Measurements from ENCODE around the gene FRMD8.

The FRMD8 gene, protein sequence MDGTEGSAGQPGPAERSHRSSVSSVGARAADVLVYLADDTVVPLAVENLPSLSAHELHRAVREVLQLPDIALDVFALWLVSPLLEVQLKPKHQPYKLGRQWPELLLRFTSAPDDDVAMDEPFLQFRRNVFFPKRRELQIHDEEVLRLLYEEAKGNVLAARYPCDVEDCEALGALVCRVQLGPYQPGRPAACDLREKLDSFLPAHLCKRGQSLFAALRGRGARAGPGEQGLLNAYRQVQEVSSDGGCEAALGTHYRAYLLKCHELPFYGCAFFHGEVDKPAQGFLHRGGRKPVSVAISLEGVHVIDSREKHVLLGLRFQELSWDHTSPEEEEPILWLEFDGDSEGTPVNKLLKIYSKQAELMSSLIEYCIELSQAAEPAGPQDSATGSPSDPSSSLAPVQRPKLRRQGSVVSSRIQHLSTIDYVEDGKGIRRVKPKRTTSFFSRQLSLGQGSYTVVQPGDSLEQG

DNA sequence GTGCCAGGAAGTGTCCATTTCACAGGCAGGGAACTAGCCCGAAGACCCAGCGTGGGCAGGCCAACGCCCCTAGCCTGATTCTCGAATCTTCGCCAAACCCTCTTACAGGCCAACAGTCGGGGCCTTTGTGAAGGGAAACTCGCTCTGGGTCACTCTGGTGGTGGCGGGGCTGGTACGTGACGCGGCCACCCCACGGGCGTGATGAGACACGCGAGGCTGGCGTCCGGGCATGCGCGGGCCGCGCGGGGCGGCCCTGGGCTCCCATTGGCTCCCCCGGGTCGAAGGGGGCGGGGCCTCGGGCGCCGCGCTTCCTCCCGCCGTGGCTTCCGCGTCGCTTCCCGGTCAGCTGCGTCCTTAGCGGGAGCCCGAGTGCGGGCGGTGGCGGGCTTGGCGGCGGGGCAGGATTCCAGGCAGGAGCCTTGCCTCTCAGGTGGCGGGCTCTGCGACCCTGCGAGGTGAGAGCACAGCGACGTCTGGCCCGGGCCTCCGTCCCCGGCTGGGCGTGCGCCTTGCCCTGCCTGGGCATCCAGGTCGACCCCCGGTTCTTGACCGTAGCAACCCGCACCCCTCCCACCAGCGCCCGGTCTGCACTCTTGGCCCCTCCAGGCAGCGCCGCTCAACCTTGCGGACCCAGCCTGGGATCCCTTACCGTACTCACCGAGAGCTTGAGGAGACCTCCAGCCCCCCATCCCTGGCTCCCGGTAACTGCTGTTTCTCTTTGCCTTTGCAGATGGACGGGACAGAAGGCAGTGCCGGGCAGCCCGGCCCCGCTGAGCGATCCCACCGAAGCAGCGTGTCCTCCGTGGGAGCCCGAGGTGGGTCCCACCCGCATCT, at the start of gene FRMD8:
TSS of gene FRMD8 (plus strand) at position 331 of the 834 bp plus-strand sequence. CDS start at position 731, 400 bp downstream.
- DNase-seq (ENCODE audit: low read depth) = no peak
- peak within 1 kb of the TSS; percentile 75 for H3K4me3 ChIP-seq (ENCODE audit: low read depth, low read length)

DNA sequence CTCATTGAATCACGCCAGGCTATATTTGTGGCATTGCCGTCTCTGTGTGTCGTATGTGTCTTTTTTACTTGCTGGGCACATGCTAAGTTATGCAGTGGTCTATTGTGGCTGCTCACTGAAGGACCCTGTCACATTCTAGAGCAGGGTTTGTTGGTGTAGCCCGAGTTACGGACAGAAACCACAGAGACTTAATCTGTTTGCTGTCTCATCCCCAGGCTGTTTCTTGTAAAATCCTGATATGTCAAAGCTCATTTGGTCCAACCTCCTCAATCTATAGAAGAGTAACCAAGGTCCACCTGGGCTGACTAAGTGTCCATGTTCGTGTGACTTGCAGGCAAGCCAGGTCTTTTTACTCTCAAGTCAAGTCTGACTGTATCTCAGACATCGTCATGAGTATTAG, 47.8 kb upstream of the FRMD8 start:
- H3K4me3 ChIP-seq (ENCODE audit: low read depth, low read length) = no peak overlapping the region
- no peak for DNase-seq (ENCODE audit: low read depth)

DNA sequence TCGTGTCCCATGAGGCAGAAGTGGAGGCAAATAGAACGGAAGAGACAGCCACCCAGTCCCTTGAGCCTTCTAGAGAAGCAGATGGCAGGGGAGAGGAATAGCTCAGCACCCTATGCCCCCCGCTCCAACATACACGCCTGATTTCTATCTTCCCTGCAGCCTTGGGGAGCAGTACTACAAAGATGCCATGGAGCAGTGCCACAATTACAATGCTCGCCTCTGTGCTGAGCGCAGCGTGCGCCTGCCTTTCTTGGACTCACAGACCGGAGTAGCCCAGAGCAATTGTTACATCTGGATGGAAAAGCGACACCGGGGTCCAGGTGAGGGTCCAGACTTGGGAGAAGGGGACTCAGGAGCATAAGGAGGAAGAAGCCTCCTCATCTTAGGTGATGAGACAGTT, 46.2 kb upstream of the FRMD8 start:
- no peak for DNase-seq (ENCODE audit: low read depth)
- H3K4me3 ChIP-seq (ENCODE audit: low read depth, low read length) = no peak overlapping the region

DNA sequence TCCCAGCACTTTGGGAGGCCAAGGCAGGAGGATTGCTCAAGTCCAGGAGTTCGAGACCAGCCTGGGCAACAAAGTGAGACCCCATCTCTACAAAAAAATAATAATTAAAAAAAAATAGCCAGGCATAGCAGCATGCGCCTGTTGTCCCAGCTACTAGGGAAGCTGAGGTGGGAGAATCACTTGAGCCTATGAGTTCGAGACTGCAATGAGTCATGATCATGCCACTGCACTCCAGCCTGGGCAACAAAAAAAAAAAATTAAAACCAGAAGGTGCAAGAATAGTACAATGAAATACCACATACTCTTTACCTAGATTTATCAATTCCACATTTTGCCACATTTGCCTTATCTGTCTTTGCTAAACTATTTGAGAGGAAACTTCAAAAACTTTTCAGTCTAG, 44.6 kb upstream of the FRMD8 start:
- no peak for DNase-seq (ENCODE audit: low read depth)
- no peak overlapping the region for H3K4me3 ChIP-seq (ENCODE audit: low read depth, low read length)

DNA sequence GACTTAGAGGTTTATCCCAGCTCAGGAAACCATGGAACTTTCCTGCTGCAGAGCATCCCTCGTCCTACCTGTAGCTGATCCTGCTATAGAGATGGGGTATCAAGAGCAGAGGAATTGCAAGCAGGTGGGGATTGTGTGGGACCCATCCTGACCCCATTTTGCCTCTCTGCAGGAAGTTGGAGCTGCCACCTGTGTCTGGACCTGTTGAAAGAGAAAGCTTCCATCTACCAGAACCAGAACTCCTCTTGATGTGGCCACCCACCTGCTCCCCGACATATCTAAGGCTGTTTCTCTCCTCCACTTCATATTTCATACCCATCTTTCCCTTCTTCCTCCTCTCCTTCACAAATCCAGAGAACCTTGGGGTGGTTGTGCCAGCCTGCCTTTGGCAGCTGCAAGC, 34.9 kb upstream of the FRMD8 start:
- no peak overlapping the region for H3K4me3 ChIP-seq (ENCODE audit: low read depth, low read length)
- DNase-seq (ENCODE audit: low read depth) = no peak

DNA sequence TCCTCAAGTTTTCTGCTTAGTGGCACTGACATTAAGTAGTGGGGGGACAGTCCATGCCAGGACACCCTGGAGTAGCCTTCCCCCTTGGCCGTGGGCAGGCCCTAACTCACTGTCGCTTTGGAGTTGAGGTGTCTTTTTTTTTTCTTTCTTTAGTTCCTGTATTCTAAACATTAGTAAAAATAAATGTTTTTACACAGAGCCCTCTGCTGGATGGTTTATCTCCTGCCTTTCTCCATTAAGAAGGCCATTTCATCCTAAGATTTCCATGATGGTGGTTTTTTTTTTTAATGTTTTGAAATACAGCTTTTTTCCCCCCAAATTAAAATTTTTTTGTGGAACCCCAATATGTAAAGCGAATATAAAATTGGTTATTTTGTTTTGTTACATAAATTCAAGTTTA, 33.7 kb upstream of the FRMD8 start:
- H3K4me3 ChIP-seq (ENCODE audit: low read depth, low read length) = no peak overlapping the region
- DNase-seq (ENCODE audit: low read depth) = no peak

DNA sequence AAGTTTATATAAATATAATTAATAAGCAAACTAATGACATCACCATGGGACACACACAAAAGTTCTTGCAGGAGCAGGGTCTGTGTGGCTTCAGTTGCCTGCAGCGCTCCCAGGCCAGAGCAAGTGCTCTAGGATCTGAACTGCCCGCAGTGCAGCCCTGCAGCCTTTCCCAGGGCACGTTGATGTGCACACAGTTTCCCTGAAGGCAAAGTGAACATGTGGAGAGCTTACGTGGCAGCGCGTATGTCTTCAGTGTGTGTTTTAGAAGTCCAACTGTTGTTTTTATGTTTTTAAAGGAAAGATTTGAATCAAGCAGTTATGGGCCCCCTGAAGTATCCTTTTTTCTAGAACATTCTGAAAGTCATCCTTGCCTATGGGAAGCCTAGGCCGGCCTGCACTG, 33.1 kb upstream of the FRMD8 start:
- no peak for DNase-seq (ENCODE audit: low read depth)
- H3K4me3 ChIP-seq (ENCODE audit: low read depth, low read length) = no peak overlapping the region

DNA sequence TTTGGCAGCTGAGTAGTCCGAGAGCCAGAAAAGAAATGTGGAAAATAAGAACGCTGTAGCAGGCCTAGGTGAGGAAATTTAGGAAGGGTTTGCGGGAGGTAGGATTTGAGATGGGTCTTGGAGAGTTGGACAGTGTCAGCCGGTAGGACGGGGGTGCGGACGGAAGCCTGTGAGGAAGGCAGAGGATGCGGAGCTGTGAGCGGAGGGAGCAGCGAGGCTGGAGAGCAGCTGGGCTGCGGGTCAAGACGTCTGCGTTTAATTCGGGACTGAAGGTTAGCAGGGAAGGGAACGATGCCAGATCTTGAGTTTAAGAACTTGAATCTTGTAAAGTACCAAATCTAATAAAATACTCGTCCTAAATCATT, 32.6 kb upstream of the FRMD8 start:
- no peak for DNase-seq (ENCODE audit: low read depth)
- peak overlapping the region; percentile 45 for H3K4me3 ChIP-seq (ENCODE audit: low read depth, low read length)

DNA sequence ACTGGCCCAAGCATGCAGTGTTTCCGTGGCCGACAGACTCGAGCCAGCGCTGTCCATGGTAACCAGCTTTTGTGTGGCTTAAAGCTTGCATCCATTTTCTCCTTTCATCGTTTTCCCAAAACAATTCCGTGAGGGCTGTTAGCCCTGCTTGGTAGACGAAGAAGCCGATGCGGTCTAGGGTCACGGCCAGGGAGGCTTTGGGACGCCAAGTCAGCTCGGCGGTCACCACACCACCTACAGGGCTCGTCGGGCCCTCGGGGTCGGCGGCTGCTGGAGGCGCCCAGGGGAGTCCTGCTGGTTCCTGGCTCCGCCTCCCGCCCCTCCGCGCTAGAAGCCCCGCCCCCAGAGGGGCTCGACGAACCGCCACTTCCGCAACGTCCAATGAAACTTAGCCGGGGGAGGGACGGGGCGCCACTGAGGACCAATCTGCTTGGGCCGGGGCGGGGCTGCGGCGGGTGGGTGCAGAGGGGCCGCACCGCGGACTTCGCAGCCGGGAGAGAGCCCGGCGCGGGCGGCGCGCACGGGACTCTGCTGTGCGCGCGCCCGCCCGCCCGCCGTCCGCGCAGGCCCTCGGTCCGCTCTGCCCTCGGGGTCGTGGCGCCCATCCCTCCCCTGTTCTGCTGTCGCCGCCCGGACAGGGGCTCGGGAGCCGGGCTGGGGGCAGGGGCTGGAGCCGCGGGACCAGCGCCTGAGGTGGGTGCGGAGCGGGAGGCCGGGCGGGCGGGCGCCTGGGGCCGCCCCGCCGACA, 32.0 kb upstream of the FRMD8 start, which contains the start of gene TIGD3:
TSS of gene TIGD3 (plus strand) at position 487 of the 748 bp plus-strand sequence. CDS start 1,058 bp downstream, outside the sequence.
- DNase-seq (ENCODE audit: low read depth) = peak; percentile 76
- H3K4me3 ChIP-seq (ENCODE audit: low read depth, low read length) = peak within 1 kb of the TSS; percentile 49

DNA sequence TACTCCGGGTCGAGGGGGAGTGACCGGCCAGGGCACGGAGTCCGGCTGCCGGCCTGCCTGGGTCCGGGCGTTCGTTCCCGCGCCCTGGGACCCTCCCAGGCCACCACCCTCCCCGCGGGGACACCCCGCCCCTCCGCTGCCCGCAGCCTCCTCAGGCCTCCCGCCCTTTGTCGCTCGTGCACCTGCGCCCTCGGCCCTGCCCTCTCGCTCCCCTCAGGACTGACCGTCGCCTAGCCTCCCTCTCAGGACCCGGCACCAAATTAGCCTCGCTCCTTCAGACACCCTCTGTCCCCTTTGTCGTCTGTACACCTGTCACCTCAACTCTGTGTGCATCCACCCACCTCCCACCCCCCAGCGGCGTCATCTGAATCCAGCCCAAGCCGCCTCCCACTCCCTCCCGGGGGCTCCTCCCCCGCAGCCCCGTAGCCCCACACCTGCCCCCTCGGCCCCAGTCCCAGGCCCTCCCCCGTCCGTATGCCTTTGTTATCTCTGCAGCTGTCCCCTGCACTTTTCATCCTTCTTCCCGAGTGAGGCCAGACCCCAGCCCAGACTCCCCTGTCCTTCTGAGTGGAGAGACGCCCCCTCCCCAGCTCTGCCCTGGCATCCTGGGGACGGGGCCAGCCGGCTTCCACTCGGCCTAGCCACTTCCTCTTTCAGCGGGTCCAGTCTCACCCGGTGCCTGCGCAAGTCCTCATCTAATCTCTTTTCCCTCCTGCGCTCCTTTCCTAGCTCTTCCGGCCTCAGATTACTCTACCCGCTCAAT, 31.2 kb upstream of the FRMD8 start:
- no peak for DNase-seq (ENCODE audit: low read depth)
- H3K4me3 ChIP-seq (ENCODE audit: low read depth, low read length) = peak overlapping the region; percentile 49

DNA sequence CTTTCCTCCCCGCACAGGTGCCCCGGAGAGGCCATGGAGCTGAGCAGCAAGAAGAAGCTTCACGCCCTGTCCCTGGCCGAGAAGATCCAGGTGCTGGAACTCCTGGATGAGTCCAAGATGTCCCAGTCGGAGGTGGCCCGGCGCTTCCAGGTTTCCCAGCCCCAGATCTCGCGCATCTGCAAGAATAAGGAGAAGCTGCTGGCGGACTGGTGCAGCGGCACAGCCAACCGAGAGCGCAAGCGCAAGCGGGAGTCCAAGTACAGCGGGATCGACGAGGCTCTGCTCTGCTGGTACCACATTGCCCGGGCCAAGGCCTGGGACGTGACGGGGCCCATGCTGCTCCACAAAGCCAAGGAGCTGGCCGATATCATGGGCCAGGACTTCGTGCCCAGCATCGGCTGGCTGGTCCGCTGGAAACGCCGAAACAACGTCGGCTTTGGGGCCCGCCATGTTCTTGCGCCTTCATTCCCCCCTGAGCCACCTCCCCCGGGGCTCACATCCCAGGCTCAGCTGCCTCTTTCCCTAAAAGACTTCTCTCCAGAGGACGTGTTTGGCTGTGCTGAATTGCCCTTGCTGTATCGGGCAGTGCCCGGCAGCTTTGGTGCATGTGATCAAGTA, 30.6 kb upstream of the FRMD8 start:
- peak overlapping the region; percentile 18 for H3K4me3 ChIP-seq (ENCODE audit: low read depth, low read length)
- no peak for DNase-seq (ENCODE audit: low read depth)

DNA sequence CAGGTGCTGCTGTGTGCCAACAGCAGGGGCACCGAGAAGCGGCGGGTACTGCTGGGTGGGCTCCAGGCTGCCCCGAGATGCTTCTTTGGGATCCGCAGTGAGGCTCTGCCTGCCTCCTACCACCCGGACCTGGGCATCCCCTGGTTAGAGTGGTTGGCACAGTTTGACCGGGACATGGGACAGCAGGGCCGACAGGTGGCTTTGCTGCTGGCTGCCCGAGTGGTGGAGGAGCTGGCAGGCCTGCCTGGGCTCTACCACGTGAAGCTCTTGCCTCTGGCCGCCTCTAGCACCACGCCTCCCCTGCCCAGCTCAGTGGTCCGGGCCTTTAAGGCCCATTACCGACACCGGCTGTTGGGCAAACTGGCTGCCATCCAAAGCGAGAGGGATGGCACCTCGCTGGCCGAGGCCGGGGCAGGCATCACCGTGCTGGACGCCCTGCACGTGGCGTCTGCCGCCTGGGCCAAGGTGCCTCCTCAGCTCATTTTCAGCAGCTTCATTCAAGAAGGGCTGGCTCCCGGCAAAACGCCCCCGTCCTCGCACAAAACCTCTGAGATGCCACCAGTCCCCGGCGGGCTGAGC, 30.0 kb upstream of the FRMD8 start:
- DNase-seq (ENCODE audit: low read depth) = no peak
- no peak overlapping the region for H3K4me3 ChIP-seq (ENCODE audit: low read depth, low read length)

DNA sequence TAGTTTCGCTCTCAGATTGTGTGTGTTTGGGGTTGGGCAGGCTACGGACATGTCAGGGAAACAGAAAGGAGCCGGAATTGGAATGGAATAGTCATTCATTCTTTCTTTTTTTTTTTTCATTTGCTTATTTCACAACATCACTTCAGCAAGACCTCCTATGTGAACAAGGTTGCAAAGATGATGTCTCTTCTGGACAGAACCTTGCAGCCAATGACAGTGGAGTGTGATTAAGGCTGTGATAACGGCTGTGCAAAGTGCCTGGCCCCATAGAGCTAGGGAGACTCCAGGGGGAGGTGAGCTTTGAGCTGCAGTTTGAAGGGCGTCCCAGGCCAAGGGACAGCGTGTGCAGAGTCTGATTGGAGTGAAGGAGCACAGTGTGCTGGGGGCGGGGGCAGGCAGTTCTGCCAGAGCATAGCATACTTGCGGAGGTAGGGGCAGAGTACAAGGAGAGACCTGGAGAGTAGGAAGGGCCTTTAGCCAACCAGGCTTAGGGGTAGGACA, 28.5 kb upstream of the FRMD8 start:
- no peak overlapping the region for H3K4me3 ChIP-seq (ENCODE audit: low read depth, low read length)
- DNase-seq (ENCODE audit: low read depth) = no peak

DNA sequence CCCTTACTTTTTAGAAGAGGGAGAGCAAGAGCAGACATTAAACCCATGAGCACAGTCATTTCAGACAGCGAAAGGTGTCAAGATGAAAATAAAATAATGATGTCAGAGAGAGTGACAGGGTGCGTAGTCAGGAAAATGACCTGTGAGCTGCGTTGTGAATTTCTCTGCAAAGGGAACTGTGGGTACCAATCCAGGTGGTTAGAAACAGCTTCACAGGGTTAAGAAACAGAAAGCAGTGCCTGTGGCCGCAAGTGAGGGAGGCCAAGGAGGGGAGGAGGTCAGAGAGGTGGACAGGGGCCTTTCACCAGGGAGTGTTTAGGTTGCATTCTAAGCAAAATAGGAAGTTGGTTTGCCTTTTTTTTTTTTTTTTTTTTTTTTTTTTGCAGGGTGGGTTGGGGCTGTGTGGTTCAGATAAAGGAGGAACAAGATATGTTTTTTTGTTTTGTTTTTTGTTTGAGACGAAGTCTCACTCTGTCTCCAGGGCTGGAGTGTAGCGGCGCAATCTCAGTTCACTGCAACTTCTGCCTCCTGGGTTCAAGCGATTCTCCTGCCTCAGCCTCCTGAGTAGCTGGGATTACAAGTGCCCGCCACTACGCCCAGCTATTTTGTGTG, 24.0 kb upstream of the FRMD8 start:
- no peak for DNase-seq (ENCODE audit: low read depth)
- H3K4me3 ChIP-seq (ENCODE audit: low read depth, low read length) = no peak overlapping the region

DNA sequence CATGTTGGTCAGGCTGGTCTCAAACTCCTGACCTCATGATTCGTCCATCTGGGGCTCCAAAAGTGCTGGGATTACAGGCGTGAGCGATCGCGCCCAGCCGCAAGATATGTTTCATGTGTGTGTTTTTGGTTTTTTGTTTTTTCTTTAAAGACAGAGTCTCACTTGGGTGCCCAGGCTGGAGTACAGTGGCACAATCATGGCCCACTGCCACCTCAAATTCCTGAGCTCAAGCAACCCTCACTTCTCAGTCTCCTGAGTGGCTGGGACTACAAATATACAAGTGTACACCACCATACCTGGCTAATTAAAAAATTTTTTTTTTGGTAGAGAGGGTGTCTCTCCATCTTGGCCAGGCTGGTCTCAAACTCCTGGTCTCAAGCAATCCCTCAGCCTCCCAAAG, 23.5 kb upstream of the FRMD8 start:
- no peak for DNase-seq (ENCODE audit: low read depth)
- H3K4me3 ChIP-seq (ENCODE audit: low read depth, low read length) = no peak overlapping the region

DNA sequence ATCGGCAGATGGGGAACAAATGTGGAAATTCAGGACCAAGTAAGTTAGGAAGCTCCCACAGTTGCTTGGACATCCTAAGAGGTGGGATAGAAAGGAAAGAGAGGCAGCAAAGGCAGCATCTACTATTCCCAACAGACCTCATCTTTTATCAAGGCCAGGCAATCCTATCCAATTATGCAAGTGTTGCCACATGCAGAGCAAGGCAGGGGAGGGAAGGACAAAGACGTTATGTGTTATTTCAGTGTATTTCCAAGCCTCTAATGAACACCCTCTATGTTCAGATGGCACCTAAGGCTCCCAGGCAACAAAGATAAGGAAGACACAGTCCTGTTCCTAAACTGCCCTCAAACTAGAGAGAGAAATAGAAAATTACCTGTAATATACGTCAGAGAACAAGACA, 22.7 kb upstream of the FRMD8 start:
- no peak for DNase-seq (ENCODE audit: low read depth)
- no peak overlapping the region for H3K4me3 ChIP-seq (ENCODE audit: low read depth, low read length)

DNA sequence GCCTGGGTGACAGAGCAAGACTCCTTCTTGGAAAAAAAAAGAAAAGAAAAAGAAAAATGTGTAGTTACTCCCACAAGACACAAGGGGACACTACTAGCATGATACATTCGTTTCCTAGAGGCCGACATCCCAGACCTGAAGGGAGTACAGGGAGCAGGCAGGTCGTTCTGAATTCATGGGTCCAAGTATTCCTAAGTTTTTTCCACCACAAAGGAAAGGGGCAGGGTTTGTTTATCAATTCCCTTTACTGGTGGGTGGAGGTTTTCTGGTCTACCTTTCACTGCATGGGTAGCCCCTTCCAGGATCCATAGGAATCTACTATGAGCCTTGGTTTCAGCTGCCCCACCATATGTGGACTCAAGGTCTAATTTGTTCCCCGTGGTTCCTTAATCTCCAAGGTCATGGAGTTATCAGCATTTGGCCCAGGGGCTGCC, 20.1 kb upstream of the FRMD8 start:
- DNase-seq (ENCODE audit: low read depth) = peak; percentile 39

DNA sequence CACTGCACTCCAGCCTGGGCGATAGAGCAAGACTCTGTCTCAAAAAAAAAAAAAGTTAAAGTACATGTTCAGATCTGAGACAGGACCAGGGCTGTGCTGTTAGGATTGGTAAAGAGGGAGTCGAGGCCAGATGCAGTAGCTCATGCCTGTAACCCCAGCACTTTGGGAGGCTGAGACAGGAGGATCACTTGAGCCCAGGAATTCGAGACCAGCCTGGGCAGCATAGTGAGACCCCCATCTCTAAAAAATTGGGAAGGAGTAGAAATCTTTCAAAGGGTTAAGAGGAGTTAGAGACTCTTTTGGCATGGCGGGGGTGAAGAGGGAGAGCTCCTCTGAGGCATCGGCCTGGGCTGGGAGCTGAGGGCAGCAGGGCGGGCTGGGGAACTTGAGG, 15.8 kb upstream of the FRMD8 start:
- no peak overlapping the region for H3K4me3 ChIP-seq (ENCODE audit: low read depth, low read length)
- DNase-seq (ENCODE audit: low read depth) = no peak

More for the DNA sequence above, 20.1 kb upstream of the FRMD8 start:
- H3K4me3 ChIP-seq (ENCODE audit: low read depth, low read length) = no peak overlapping the region

Measured in skeletal muscle cell (primary cell).